ENCODE results near the gene PAOX.

The PAOX gene

GRCh38 chr10:133379152-133379800 lies at the start of gene PAOX:
Gene PAOX, plus strand, starts transcription at chr10:133379262. Its CDS starts 55 bp downstream, at chr10:133379317.
- no peak for TF ChIP-seq CTCF (conservative IDR thresholded peaks at IDR 0.05)
- H3K27ac ChIP-seq: peak within 1 kb of the TSS; percentile 44; the same call in 1 of the 2 replicates

- no peak overlapping the region for H3K27ac ChIP-seq
- peak; percentile 92 for TF ChIP-seq CTCF (conservative IDR thresholded peaks at IDR 0.05)
Observed at GRCh38 chr10:133329491-133330202, 49.4 kb upstream of the PAOX start.

- H3K27ac ChIP-seq: no peak overlapping the region
- TF ChIP-seq CTCF (conservative IDR thresholded peaks at IDR 0.05): no peak
Observed at GRCh38 chr10:133332936-133333699, 45.9 kb upstream of the PAOX start.

- no peak overlapping the region for H3K27ac ChIP-seq
- TF ChIP-seq CTCF (conservative IDR thresholded peaks at IDR 0.05): no peak
Observed at GRCh38 chr10:133334503-133335245, 44.4 kb upstream of the PAOX start.

GRCh38 chr10:133335246-133336117 lies 43.6 kb upstream of the PAOX start:
- no peak overlapping the region for H3K27ac ChIP-seq
- no peak for TF ChIP-seq CTCF (conservative IDR thresholded peaks at IDR 0.05)

GRCh38 chr10:133336118-133336576 lies 42.9 kb upstream of the PAOX start:
- no peak overlapping the region for H3K27ac ChIP-seq
- no peak for TF ChIP-seq CTCF (conservative IDR thresholded peaks at IDR 0.05)
